Nephron progenitor cell (in vitro differentiated cells): Measurements from ENCODE around the gene CRISPLD2.

ENCODE experiments used
- DNase-seq: peaks from one replicate; pipeline ENCODE4 v3.0.0; 2021
- H3K27ac Mint-ChIP-seq: 2 replicates; pipeline ENCODE4 v1.8.0; 2021; ENCODE audit warnings: mild to moderate bottlenecking, moderate library complexity, mixed read lengths
- H3K27me3 Mint-ChIP-seq: 2 replicates; pipeline ENCODE4 v1.8.0; 2021; ENCODE audit warnings: mild to moderate bottlenecking, low read depth, mixed read lengths; ENCODE audit not compliant: poor library complexity
- H3K36me3 Mint-ChIP-seq: 2 replicates; pipeline ENCODE4 v1.8.0; 2021; ENCODE audit warnings: low read depth, mixed read lengths
- H3K4me1 Mint-ChIP-seq: 2 replicates; pipeline ENCODE4 v1.8.0; 2021; ENCODE audit warnings: mixed read lengths
- H3K4me3 Mint-ChIP-seq: 2 replicates; pipeline ENCODE4 v1.8.0; 2021; ENCODE audit warnings: mild to moderate bottlenecking, moderate library complexity, mixed read lengths
- H3K9me3 Mint-ChIP-seq: 2 replicates; pipeline ENCODE4 v1.8.0; 2021; ENCODE audit warnings: mild to moderate bottlenecking, moderate library complexity, mixed read lengths
- CTCF ChIP-seq: fragments of 200-600 bp; sonication (generic); IDR thresholded peaks from 2 replicates; pipeline ENCODE4 v1.5.0; 2021; ENCODE audit warnings: antibody characterized with exemption

Gene CRISPLD2

GRCh38 chr16:84834403-84834772 lies 14.6 kb downstream of the CRISPLD2 start:
- TF ChIP-seq CTCF = no peak
- Mint-ChIP-seq H3K27ac (no peak overlapping the region), H3K4me3 (no peak overlapping the region), H3K4me1 (peaks cover 17% of the 10 kb centered on the region), H3K36me3 (no peaks in the 10 kb centered on the region), H3K27me3 (peaks cover 56% of the 10 kb centered on the region), H3K9me3 (no peaks in the 10 kb centered on the region)
- DNase-seq = no peak

GRCh38 chr16:84836234-84836647 lies 16.5 kb downstream of the CRISPLD2 start:
- TF ChIP-seq CTCF = no peak
- DNase-seq = peak; percentile 67
- Mint-ChIP-seq H3K27ac (no peak overlapping the region), H3K36me3 (no peaks in the 10 kb centered on the region), H3K9me3 (no peaks in the 10 kb centered on the region), H3K4me3 (no peak overlapping the region), H3K4me1 (peaks cover 22% of the 10 kb centered on the region), H3K27me3 (peaks cover 66% of the 10 kb centered on the region)

- Mint-ChIP-seq H3K9me3 (no peaks in the 10 kb centered on the region), H3K27me3 (peaks cover 70% of the 10 kb centered on the region), H3K36me3 (no peaks in the 10 kb centered on the region), H3K4me3 (no peak overlapping the region), H3K27ac (no peak overlapping the region), H3K4me1 (peaks cover 25% of the 10 kb centered on the region)
- no peak for DNase-seq
- TF ChIP-seq CTCF = no peak
Observed at GRCh38 chr16:84836967-84837366, 17.2 kb downstream of the CRISPLD2 start.

GRCh38 chr16:84838383-84838948 lies 18.7 kb downstream of the CRISPLD2 start:
- Mint-ChIP-seq H3K27ac (no peak overlapping the region), H3K4me1 (peaks cover 29% of the 10 kb centered on the region), H3K9me3 (no peaks in the 10 kb centered on the region), H3K27me3 (peaks cover 74% of the 10 kb centered on the region), H3K36me3 (no peaks in the 10 kb centered on the region), H3K4me3 (no peak overlapping the region)
- no peak for TF ChIP-seq CTCF
- DNase-seq = no peak

GRCh38 chr16:84839054-84839453 lies 19.3 kb downstream of the CRISPLD2 start:
- Mint-ChIP-seq H3K4me3 (no peak overlapping the region), H3K27me3 (peaks cover 74% of the 10 kb centered on the region), H3K4me1 (peaks cover 35% of the 10 kb centered on the region), H3K9me3 (no peaks in the 10 kb centered on the region), H3K36me3 (no peaks in the 10 kb centered on the region), H3K27ac (no peak overlapping the region)
- no peak for DNase-seq
- no peak for TF ChIP-seq CTCF

- Mint-ChIP-seq H3K36me3 (no peaks in the 10 kb centered on the region), H3K4me1 (peaks cover 43% of the 10 kb centered on the region), H3K9me3 (no peaks in the 10 kb centered on the region), H3K4me3 (no peak overlapping the region), H3K27ac (no peak overlapping the region), H3K27me3 (peaks cover 74% of the 10 kb centered on the region)
- TF ChIP-seq CTCF = no peak
- no peak for DNase-seq
Observed at GRCh38 chr16:84839956-84840355, 20.2 kb downstream of the CRISPLD2 start.
